GM21576 (cell line): ENCODE results near the gene RNF6.

ENCODE experiments used
- ATAC-seq: cut with Tn5 transposase; IDR thresholded peaks from one replicate; pipeline ENCODE4 v1.9.1; 2021; ENCODE audit warnings: mild to moderate bottlenecking, moderate library complexity; ENCODE audit not compliant: unreplicated experiment

Gene RNF6

GRCh38 chr13:26227166-26227971 lies 5.3 kb upstream of the RNF6 start:
- no peak for ATAC-seq

- ATAC-seq: no peak
Observed at GRCh38 chr13:26225896-26226617, 3.9 kb upstream of the RNF6 start.

GRCh38 chr13:26222520-26223046 lies 469 bp upstream of the RNF6 start:
- ATAC-seq: peak; percentile 36

- peak; percentile 20 for ATAC-seq
Observed at GRCh38 chr13:26221399-26221720, 754 bp downstream of the RNF6 start.

- no peak for ATAC-seq
Observed at GRCh38 chr13:26220575-26220974, 1.5 kb downstream of the RNF6 start.

GRCh38 chr13:26219726-26220125 lies 2.4 kb downstream of the RNF6 start:
- no peak for ATAC-seq

- no peak for ATAC-seq
Observed at GRCh38 chr13:26216042-26216441, 6.1 kb downstream of the RNF6 start.

- no peak for ATAC-seq
Observed at GRCh38 chr13:26213982-26214381, 8.1 kb downstream of the RNF6 start.

GRCh38 chr13:26213345-26213744 lies 8.8 kb downstream of the RNF6 start:
- no peak for ATAC-seq

- no peak for ATAC-seq
Observed at GRCh38 chr13:26208287-26208686, 13.8 kb downstream of the RNF6 start.

- ATAC-seq: no peak
Observed at GRCh38 chr13:26202365-26202972, 19.6 kb downstream of the RNF6 start.

GRCh38 chr13:26200811-26201210 lies 21.3 kb downstream of the RNF6 start:
- ATAC-seq: no peak

- no peak for ATAC-seq
Observed at GRCh38 chr13:26198116-26198515, 24.0 kb downstream of the RNF6 start.

GRCh38 chr13:26197298-26197697 lies 24.8 kb downstream of the RNF6 start:
- no peak for ATAC-seq

- ATAC-seq: no peak
Observed at GRCh38 chr13:26186995-26187394, 35.1 kb downstream of the RNF6 start.

- ATAC-seq: peak; percentile 79
Observed at GRCh38 chr13:26186118-26186870, 35.8 kb downstream of the RNF6 start.

GRCh38 chr13:26185720-26186117 lies 36.4 kb downstream of the RNF6 start:
- no peak for ATAC-seq

GRCh38 chr13:26184791-26185250 lies 37.3 kb downstream of the RNF6 start:
- no peak for ATAC-seq

- ATAC-seq: no peak
Observed at GRCh38 chr13:26183416-26183815, 38.7 kb downstream of the RNF6 start.

GRCh38 chr13:26179344-26179743 lies 42.8 kb downstream of the RNF6 start:
- no peak for ATAC-seq

GRCh38 chr13:26168835-26169234 lies 53.3 kb downstream of the RNF6 start:
- ATAC-seq: no peak
